ENCODE data around the gene NRL. TPM values are rescaled to one million over a fixed set of nuclear protein-coding genes. Genes with fewer than 3 reads are reported as not detected.
"Not testable (repeated sequence)": the region's sequence is repeated elsewhere in the genome, so short reads cannot be mapped to it uniquely, and the experiment has no call there.

Gene NRL
- total RNA-seq, 1 donor from 2014 or later = 1.8 TPM

- no peaks in the 10 kb centered on the region for H3K9me3 Mint-ChIP-seq
- peak; percentile 58 for DNase-seq (ENCODE audit: low spot score)
- H3K4me1 Mint-ChIP-seq (ENCODE audit: low read depth) = peaks cover 17% of the 10 kb centered on the region
- intact Hi-C loops (cut with micrococcal nuclease) = loop anchor here (1.0 to 2.0 kb wide), 2 partner anchors 62 to 63 kb away; partner anchors contain the start of genes DCAF11, DHRS4L2 and NRL
- H3K27ac Mint-ChIP-seq = peak within 1 kb of the TSS; percentile 61
- H3K27me3 Mint-ChIP-seq (ENCODE audit: low read depth) = peaks cover 24% of the 10 kb centered on the region
- H3K4me3 Mint-ChIP-seq (ENCODE audit: low read depth) = peak within 1 kb of the TSS; percentile 79
- H3K36me3 Mint-ChIP-seq (ENCODE audit: low read depth) = no peaks in the 10 kb centered on the region
Observed at GRCh38 chr14:24051789-24052655, 62.7 kb downstream of the NRL start, which contains the start of gene CARMIL3. Gene CARMIL3, plus strand, starts transcription at chr14:24052009. Its CDS starts 145 bp downstream, at chr14:24052154.

DNA sequence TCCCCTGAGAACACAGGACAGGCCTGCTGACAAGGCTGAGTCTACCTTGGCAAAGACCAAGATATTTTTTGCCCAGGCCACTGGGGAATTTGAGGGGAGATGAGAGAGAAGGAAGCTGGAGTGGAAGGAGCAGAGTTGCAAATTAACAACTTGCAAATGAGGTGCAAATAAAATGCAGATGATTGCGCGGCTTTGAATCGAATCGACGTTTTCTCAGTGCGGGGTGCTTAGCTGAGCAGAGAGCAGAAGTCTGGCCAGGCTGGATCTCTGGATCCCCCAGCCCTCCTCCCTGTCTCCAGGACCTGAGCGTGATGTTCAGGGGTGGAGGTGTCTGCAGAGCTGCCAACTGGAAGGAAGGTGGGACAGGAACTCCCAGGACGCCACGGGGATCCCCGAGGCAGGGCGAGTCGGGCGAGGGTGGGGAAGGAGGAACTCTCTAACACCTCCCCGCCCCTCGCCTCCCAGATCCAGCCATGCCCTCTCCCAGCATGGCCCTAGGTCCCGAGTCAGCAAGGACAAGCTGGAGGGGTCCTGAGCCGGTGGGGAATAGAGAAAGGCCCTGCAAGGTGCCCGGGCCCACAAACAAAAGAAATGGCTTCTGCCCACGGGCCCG is 63.5 kb downstream of the NRL start:
- Mint-ChIP-seq H3K9me3 (no peaks in the 10 kb centered on the region), H3K4me1 (ENCODE audit: low read depth) (peaks cover 17% of the 10 kb centered on the region), H3K36me3 (ENCODE audit: low read depth) (no peaks in the 10 kb centered on the region), H3K27me3 (ENCODE audit: low read depth) (peaks cover 28% of the 10 kb centered on the region), H3K4me3 (ENCODE audit: low read depth) (peak overlapping the region; percentile 75), H3K27ac (peak overlapping the region; percentile 9)
- DNase-seq (ENCODE audit: low spot score) = no peak
- intact Hi-C loops (cut with micrococcal nuclease) = no loop called here

- intact Hi-C loops (cut with micrococcal nuclease); H3K27ac Mint-ChIP-seq; H3K9me3 Mint-ChIP-seq; DNase-seq (ENCODE audit: low spot score); H3K36me3 Mint-ChIP-seq (ENCODE audit: low read depth): not testable (repeated sequence)
- Mint-ChIP-seq H3K4me1 (ENCODE audit: low read depth) (peaks cover 17% of the 10 kb centered on the region), H3K27me3 (ENCODE audit: low read depth) (peaks cover 31% of the 10 kb centered on the region), H3K4me3 (ENCODE audit: low read depth) (peak overlapping the region; percentile 75)
Observed at GRCh38 chr14:24050753-24051152, 64.0 kb downstream of the NRL start.

DNA sequence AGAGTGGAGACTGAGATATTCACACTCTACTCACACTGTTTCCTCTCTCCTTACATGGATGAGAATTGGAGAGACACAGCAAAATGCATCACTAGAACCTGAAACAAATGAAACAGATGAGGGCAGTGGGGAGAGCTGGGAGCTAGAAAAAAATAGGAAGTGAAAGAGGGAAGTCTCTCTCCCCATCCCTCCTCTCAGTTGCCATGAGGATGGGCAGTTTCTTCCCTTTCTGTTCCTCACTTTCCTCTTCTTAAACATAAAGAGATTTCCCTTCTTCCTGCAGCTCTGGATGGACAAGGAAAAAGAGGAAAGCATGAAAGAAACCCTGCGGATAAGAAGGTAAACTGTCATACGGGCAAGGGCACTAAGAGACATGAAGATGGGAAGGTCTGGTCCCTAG is 65.7 kb downstream of the NRL start:
- H3K9me3 Mint-ChIP-seq; H3K4me3 Mint-ChIP-seq (ENCODE audit: low read depth); H3K27ac Mint-ChIP-seq; H3K36me3 Mint-ChIP-seq (ENCODE audit: low read depth); DNase-seq (ENCODE audit: low spot score); intact Hi-C loops (cut with micrococcal nuclease): not testable (repeated sequence)
- H3K4me1 Mint-ChIP-seq (ENCODE audit: low read depth) = peaks cover 17% of the 10 kb centered on the region
- H3K27me3 Mint-ChIP-seq (ENCODE audit: low read depth) = peaks cover 36% of the 10 kb centered on the region

DNA sequence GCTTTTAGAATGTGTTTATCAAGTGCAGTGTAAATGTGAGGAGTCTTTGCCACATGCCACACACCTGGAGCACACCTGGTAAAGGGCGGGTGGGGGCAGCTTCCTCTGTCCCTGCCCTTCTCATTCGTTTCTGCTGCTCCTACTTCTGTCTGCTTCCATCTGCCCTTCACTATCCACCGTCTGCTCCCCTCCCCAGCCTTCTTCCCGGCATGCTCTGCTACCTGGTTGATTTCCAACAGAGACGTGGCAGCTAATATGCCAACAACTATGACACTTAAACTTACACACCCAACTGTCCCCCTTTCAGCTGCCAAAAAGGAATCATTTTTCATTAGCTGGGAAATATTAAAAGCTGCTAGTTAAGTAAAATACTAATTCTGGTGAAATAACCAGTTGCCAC is 72.0 kb downstream of the NRL start:
- no peak for DNase-seq (ENCODE audit: low spot score)
- intact Hi-C loops (cut with micrococcal nuclease) = no loop called here
- Mint-ChIP-seq H3K9me3 (no peaks in the 10 kb centered on the region), H3K4me3 (ENCODE audit: low read depth) (no peak overlapping the region), H3K27ac (no peak overlapping the region), H3K27me3 (ENCODE audit: low read depth) (peaks cover 18% of the 10 kb centered on the region), H3K36me3 (ENCODE audit: low read depth) (no peaks in the 10 kb centered on the region), H3K4me1 (ENCODE audit: low read depth) (no peaks in the 10 kb centered on the region)

- H3K9me3 Mint-ChIP-seq = no peaks in the 10 kb centered on the region
- peaks cover 9% of the 10 kb centered on the region for H3K27me3 Mint-ChIP-seq (ENCODE audit: low read depth)
Observed at GRCh38 chr14:24040692-24041091, 74.1 kb downstream of the NRL start.

GRCh38 chr14:24038686-24039085 is 76.1 kb downstream of the NRL start:
- Mint-ChIP-seq H3K4me3 (ENCODE audit: low read depth) (no peak overlapping the region), H3K9me3 (no peaks in the 10 kb centered on the region), H3K4me1 (ENCODE audit: low read depth) (peaks cover 10% of the 10 kb centered on the region), H3K36me3 (ENCODE audit: low read depth) (no peaks in the 10 kb centered on the region), H3K27me3 (ENCODE audit: low read depth) (peaks cover 6% of the 10 kb centered on the region), H3K27ac (no peak overlapping the region)
- intact Hi-C loops (cut with micrococcal nuclease) = loop anchor here (5.0 kb wide), 1 partner anchor 51 kb away; the partner anchor contains the start of gene DHRS4L2
- DNase-seq (ENCODE audit: low spot score) = no peak

More at GRCh38 chr14:24040692-24041091, 74.1 kb downstream of the NRL start:
- no peak for DNase-seq (ENCODE audit: low spot score)
- H3K4me3 Mint-ChIP-seq (ENCODE audit: low read depth) = no peak overlapping the region
- H3K4me1 Mint-ChIP-seq (ENCODE audit: low read depth) = peaks cover 9% of the 10 kb centered on the region
- no peaks in the 10 kb centered on the region for H3K36me3 Mint-ChIP-seq (ENCODE audit: low read depth)
- H3K27ac Mint-ChIP-seq = no peak overlapping the region
- intact Hi-C loops (cut with micrococcal nuclease) = no loop called here

GRCh38 chr14:24037658-24038037 is 77.1 kb downstream of the NRL start:
- Mint-ChIP-seq H3K9me3 (peaks cover 6% of the 10 kb centered on the region), H3K36me3 (ENCODE audit: low read depth) (no peaks in the 10 kb centered on the region), H3K27me3 (ENCODE audit: low read depth) (peaks cover 3% of the 10 kb centered on the region), H3K27ac (no peak overlapping the region), H3K4me3 (ENCODE audit: low read depth) (no peak overlapping the region), H3K4me1 (ENCODE audit: low read depth) (peaks cover 10% of the 10 kb centered on the region)
- DNase-seq (ENCODE audit: low spot score) = no peak
- intact Hi-C loops (cut with micrococcal nuclease) = loop anchor here (5.0 kb wide), 1 partner anchor 50 kb away; the partner anchor contains the start of gene DHRS4L2

- H3K27ac Mint-ChIP-seq = peak overlapping the region; percentile 88
Observed at GRCh38 chr14:24036963-24037657, 77.6 kb downstream of the NRL start.

DNA sequence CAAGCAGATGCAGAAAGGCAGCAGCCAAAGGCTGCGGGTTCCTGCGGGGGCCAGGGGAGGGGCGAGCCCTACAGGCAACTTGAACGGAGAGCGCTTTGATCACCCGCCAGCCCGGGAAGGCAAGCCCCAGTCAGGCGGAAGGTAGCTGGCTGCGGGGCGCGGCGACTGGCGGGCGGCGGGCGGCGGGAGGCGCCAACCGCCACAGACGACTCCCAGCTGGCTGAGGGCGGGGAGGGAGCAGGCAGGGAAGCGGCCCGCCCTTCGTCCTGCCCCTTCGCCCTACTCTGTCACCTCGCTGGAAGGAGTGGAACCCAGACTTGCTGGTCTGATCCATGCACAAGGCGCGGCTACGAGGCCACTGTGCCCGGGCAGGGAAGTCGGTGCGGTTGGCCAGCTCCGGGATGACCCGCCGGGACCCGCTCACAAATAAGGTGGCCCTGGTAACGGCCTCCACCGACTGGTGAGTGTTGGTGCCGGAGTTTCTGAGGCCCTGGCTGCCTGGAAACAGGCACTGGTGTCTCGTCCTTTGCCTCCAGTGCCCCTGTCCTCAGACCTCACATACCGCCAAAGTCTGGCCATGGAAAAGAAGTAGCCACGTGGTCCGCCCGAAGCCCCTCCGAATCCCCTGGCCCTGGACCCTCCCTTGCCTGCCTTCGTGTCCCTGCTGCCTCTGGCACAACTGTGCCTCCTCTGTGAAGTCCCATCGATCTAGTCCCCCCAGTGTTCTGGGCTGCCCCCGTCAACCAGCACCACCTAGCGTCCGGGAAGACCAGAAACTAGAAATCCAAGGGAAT is 78.4 kb downstream of the NRL start:
- H3K27me3 Mint-ChIP-seq (ENCODE audit: low read depth) = no peaks in the 10 kb centered on the region
- peaks cover 2% of the 10 kb centered on the region for H3K36me3 Mint-ChIP-seq (ENCODE audit: low read depth)
- H3K27ac Mint-ChIP-seq = peak overlapping the region; percentile 88
- peak; percentile 65 for DNase-seq (ENCODE audit: low spot score)
- peak overlapping the region; percentile 94 for H3K4me3 Mint-ChIP-seq (ENCODE audit: low read depth)
- intact Hi-C loops (cut with micrococcal nuclease) = loop anchor here (1.0 to 5.0 kb wide), 2 partner anchors 22 to 49 kb away; partner anchors contain the start of gene DHRS4L2
- H3K4me1 Mint-ChIP-seq (ENCODE audit: low read depth) = peaks cover 10% of the 10 kb centered on the region
- H3K9me3 Mint-ChIP-seq = peaks cover 19% of the 10 kb centered on the region

More at GRCh38 chr14:24036963-24037657, 77.6 kb downstream of the NRL start:
- peaks cover 11% of the 10 kb centered on the region for H3K9me3 Mint-ChIP-seq
- H3K36me3 Mint-ChIP-seq (ENCODE audit: low read depth); DNase-seq (ENCODE audit: low spot score); H3K27me3 Mint-ChIP-seq (ENCODE audit: low read depth): not testable (repeated sequence)
- peak overlapping the region; percentile 94 for H3K4me3 Mint-ChIP-seq (ENCODE audit: low read depth)
- peaks cover 10% of the 10 kb centered on the region for H3K4me1 Mint-ChIP-seq (ENCODE audit: low read depth)
- intact Hi-C loops (cut with micrococcal nuclease) = loop anchor here (1.0 to 5.0 kb wide), 2 partner anchors 23 to 50 kb away; partner anchors contain the start of gene DHRS4L2

DNA sequence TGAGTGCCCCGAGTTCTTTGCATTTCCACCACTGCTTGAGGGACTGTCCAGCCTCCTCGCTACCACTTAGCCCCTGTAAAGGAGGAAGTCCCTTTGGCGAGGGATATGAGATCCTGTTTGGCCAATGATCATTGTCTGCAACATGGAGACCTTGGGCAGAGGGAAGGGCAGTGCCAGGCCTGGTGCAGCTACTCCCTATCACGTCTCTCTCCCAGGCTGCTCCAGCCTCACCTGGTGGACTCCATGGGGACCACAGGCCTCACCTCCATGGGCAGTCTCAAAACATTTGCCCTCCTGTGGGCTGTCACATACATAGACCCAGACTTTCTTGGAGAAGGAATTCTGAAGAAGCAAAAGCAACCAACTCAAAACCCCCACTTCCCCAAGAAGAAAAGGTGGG is 79.0 kb downstream of the NRL start:
- DNase-seq (ENCODE audit: low spot score); H3K27me3 Mint-ChIP-seq (ENCODE audit: low read depth); H3K36me3 Mint-ChIP-seq (ENCODE audit: low read depth); H3K27ac Mint-ChIP-seq: not testable (repeated sequence)
- peak overlapping the region; percentile 94 for H3K4me3 Mint-ChIP-seq (ENCODE audit: low read depth)
- H3K9me3 Mint-ChIP-seq = peaks cover 25% of the 10 kb centered on the region
- peaks cover 10% of the 10 kb centered on the region for H3K4me1 Mint-ChIP-seq (ENCODE audit: low read depth)
- intact Hi-C loops (cut with micrococcal nuclease) = loop anchor here (1.0 to 5.0 kb wide), 2 partner anchors 21 to 48 kb away; partner anchors contain the start of gene DHRS4L2

Data from activated T-helper 2 cell treated with anti-CD3 and anti-CD28 coated beads, Interferon-gamma antibody, Interleukin-2, Interleukin-4, amounts not matched to agents 10 μg/mL and 5 μg/mL and 100 μg/mL, durations not matched to agents 14 hours and 24 hours and 36 hours (primary cell).